Common myeloid progenitor, CD34-positive (primary cell): Measurements from ENCODE around the gene UNC13C.

Source experiments
- CTCF ChIA-PET: fragments of 350-600 bp; sonication (Branson Sonifier 250); formaldehyde crosslinking; loops from one replicate; lab custom pipeline; 2021; ENCODE audit warnings: antibody characterized with exemption; lab: Charles Lee
- POLR2A ChIA-PET: fragments of 350-600 bp; sonication (Branson Sonifier 250); formaldehyde crosslinking; loops from one replicate; lab custom pipeline; 2021; ENCODE audit warnings: antibody characterized with exemption; lab: Charles Lee
- DNase-seq, 3 donors: peaks; one replicate each; pipeline versions ENCODE4 v3.0.0 to v3.0.0-alpha.2; 2013
- H3K27ac ChIP-seq, 2 experiments: 1 replicate in 1 of 2; 2 replicates in 1 of 2; pipeline ENCODE4 v1.7.0; 2013; ENCODE audit warnings: inconsistent platforms in 2 of 2, low read length in 2 of 2, mild to moderate bottlenecking in 2 of 2, low read depth in 1 of 2, moderate library complexity in 1 of 2; ENCODE audit not compliant: severe bottlenecking in 2 of 2, insufficient read depth in 1 of 2, poor library complexity in 1 of 2
- H3K27me3 ChIP-seq, 5 experiments: replicated peaks in 2 of 5; 1 replicate in 3 of 5; 2 replicates in 2 of 5; pipeline versions ENCODE4 v1.6.1 to v1.7.0; 2013; ENCODE audit warnings: low read length in 4 of 5, mild to moderate bottlenecking in 2 of 5, moderate library complexity in 2 of 5, inconsistent platforms in 1 of 5; ENCODE audit not compliant: insufficient read depth in 5 of 5, control insufficient read depth in 4 of 5
- H3K36me3 ChIP-seq, 4 experiments: 1 replicate in 2 of 4; 2 replicates in 2 of 4; pipeline versions ENCODE4 v1.6.1 to v1.7.0; 2013; ENCODE audit warnings: low read length in 3 of 4, control low read depth in 1 of 4, mild to moderate bottlenecking in 1 of 4; ENCODE audit not compliant: control insufficient read depth in 4 of 4, insufficient read depth in 4 of 4
- H3K4me1 ChIP-seq, 4 experiments: 1 replicate in 3 of 4; 2 replicates in 1 of 4; pipeline versions ENCODE4 v1.6.1 to v1.7.1; 2013; ENCODE audit warnings: low read length in 3 of 4, mild to moderate bottlenecking in 3 of 4, control low read depth in 1 of 4, inconsistent platforms in 1 of 4, moderate library complexity in 1 of 4; ENCODE audit not compliant: control insufficient read depth in 4 of 4, insufficient read depth in 4 of 4; ENCODE audit errors: control extremely low read depth in 1 of 4
- H3K4me3 ChIP-seq, 7 experiments: 1 replicate in 4 of 7; 2 replicates in 3 of 7; pipeline versions ENCODE4 v1.5.1 to v1.7.0; 2013; ENCODE audit warnings: mild to moderate bottlenecking in 7 of 7, low read length in 6 of 7, moderate library complexity in 6 of 7, inconsistent platforms in 2 of 7, low read depth in 2 of 7, control low read depth in 1 of 7; ENCODE audit not compliant: insufficient read depth in 4 of 7, control insufficient read depth in 1 of 7; ENCODE audit errors: extremely low read depth in 1 of 7
- H3K9me3 ChIP-seq, 5 experiments: 1 replicate in 4 of 5; 2 replicates in 1 of 5; pipeline versions ENCODE4 v1.6.1 to v1.7.1; 2013; ENCODE audit warnings: low read length in 4 of 5, mild to moderate bottlenecking in 2 of 5, inconsistent platforms in 1 of 5, low read depth in 1 of 5, moderate library complexity in 1 of 5; ENCODE audit not compliant: control insufficient read depth in 4 of 5, insufficient read depth in 2 of 5; ENCODE audit errors: control extremely low read depth in 1 of 5
- WGBS: methylation state at CpG from one replicate; pipeline ENCODE4 v1.1.5; 2013; ENCODE audit not compliant: insufficient coverage; 5-methylcytosine and 5-hydroxymethylcytosine counted together

The UNC13C gene

GRCh38 chr15:53963801-53964200, 14.4 kb upstream of the UNC13C start:
- no peaks in the 10 kb centered on the region for H3K36me3 ChIP-seq
- no peak for DNase-seq
- no peaks in the 10 kb centered on the region for H3K4me1 ChIP-seq
- H3K4me3 ChIP-seq, result no peak overlapping the region
- POLR2A ChIA-PET, result interaction anchor here (0.6 kb wide), 1 partner anchor 1147 kb away, joined by 3 read pairs; no protein-coding TSS in a partner anchor
- no peaks in the 10 kb centered on the region for H3K9me3 ChIP-seq
- H3K27me3 ChIP-seq, result no peaks in the 10 kb centered on the region
- CTCF ChIA-PET, result interaction anchor here (1.3 to 2.3 kb wide), 6 partner anchors 8 to 1204 kb away, joined by 3 to 21 read pairs (median 6); no protein-coding TSS in a partner anchor
- H3K27ac ChIP-seq, result no peak overlapping the region

- peaks cover 0 to 11% (median 9%) of the 10 kb centered on the region in 4 experiments for H3K4me1 ChIP-seq
- WGBS, result no CpG with 5 or more reads among the region's 2 CpGs
These were observed 4.1 kb upstream of the UNC13C start for GRCh38 chr15:53974121-53974520.

GRCh38 chr15:53974813-53975212, 3.4 kb upstream of the UNC13C start:
- peak in 1 of 3 donors; percentile 8 for DNase-seq
- no peak overlapping the region for H3K27ac ChIP-seq
- WGBS, result 75% methylated on average over 2 of the region's 3 CpGs
- peaks cover 0 to 11% (median 9%) of the 10 kb centered on the region in 4 experiments for H3K4me1 ChIP-seq
- no peaks in the 10 kb centered on the region for H3K36me3 ChIP-seq
- no peak overlapping the region for H3K4me3 ChIP-seq
- ChIA-PET CTCF (interaction anchor here (0.7 to 2.2 kb wide), 2 partner anchors 11 to 1382 kb away, joined by 4 to 7 read pairs; no protein-coding TSS in a partner anchor), POLR2A (no interaction called here)
- peaks cover 2 to 24% (median 10%) of the 10 kb centered on the region in 5 experiments for H3K27me3 ChIP-seq
- H3K9me3 ChIP-seq, result peaks cover 0 to 3% (median 0%) of the 10 kb centered on the region in 5 experiments

More at GRCh38 chr15:53974121-53974520, 4.1 kb upstream of the UNC13C start:
- ChIA-PET POLR2A (no interaction called here), CTCF (interaction anchor here (2.2 kb wide), 1 partner anchor 11 kb away, joined by 7 read pairs; no protein-coding TSS in a partner anchor)
- DNase-seq, result no peak
- no peak overlapping the region for H3K27ac ChIP-seq
- H3K36me3 ChIP-seq, result no peaks in the 10 kb centered on the region
- peaks cover 2 to 18% (median 9%) of the 10 kb centered on the region in 5 experiments for H3K27me3 ChIP-seq
- no peak overlapping the region for H3K4me3 ChIP-seq
- H3K9me3 ChIP-seq, result peaks cover 0 to 3% (median 0%) of the 10 kb centered on the region in 5 experiments

- 56% methylated on average over 5 of the region's 8 CpGs for WGBS
- Histone ChIP-seq H3K36me3 (no peaks in the 10 kb centered on the region), H3K9me3 (peaks cover 0 to 3% (median 0%) of the 10 kb centered on the region in 5 experiments), H3K4me3 (no peak overlapping the region), H3K27me3 (peaks cover 2 to 36% (median 10%) of the 10 kb centered on the region in 5 experiments), H3K4me1 (peaks cover 0 to 11% (median 9%) of the 10 kb centered on the region in 4 experiments), H3K27ac (no peak overlapping the region)
- ChIA-PET POLR2A (no interaction called here), CTCF (interaction anchor here (0.6 to 1.4 kb wide), 4 partner anchors 8 to 1459 kb away, joined by 3 to 10 read pairs (median 4); no protein-coding TSS in a partner anchor)
- DNase-seq, result peak; percentile 3 to 39 (median 32)
These were observed 1.3 kb upstream of the UNC13C start for GRCh38 chr15:53976844-53977392.

- Histone ChIP-seq H3K4me1 (peaks cover 0 to 11% (median 9%) of the 10 kb centered on the region in 4 experiments), H3K9me3 (peaks cover 0 to 3% (median 0%) of the 10 kb centered on the region in 5 experiments), H3K27ac (no peak overlapping the region), H3K4me3 (peak overlapping the region in 2 of 7 experiments; percentile 69 to 71), H3K27me3 (peaks cover 2 to 36% (median 12%) of the 10 kb centered on the region in 5 experiments), H3K36me3 (no peaks in the 10 kb centered on the region)
- CTCF ChIA-PET, result interaction anchor here (1.6 kb wide), 1 partner anchor 11 kb away, joined by 5 read pairs; no protein-coding TSS in a partner anchor
- POLR2A ChIA-PET, result no interaction called here
- WGBS, result 88% methylated on average over 1 of the region's 4 CpGs
- peak in 2 of 3 donors; percentile 17 to 22 for DNase-seq
These were observed 979 bp downstream of the UNC13C start for GRCh38 chr15:53979051-53979788.

- POLR2A ChIA-PET, result no interaction called here
- WGBS, result 100% methylated on average over 1 of the region's 2 CpGs
- CTCF ChIA-PET, result no interaction called here
- H3K36me3 ChIP-seq, result no peaks in the 10 kb centered on the region
- no peaks in the 10 kb centered on the region for H3K9me3 ChIP-seq
- H3K4me3 ChIP-seq, result no peak overlapping the region
- H3K27me3 ChIP-seq, result peaks cover 2 to 36% (median 12%) of the 10 kb centered on the region in 5 experiments
- no peak overlapping the region for H3K27ac ChIP-seq
- DNase-seq, result no peak
- peaks cover 0 to 11% (median 9%) of the 10 kb centered on the region in 4 experiments for H3K4me1 ChIP-seq
These were observed 1.8 kb downstream of the UNC13C start for GRCh38 chr15:53980021-53980420.
